Stimulated activated CD4-positive, alpha-beta T cell treated with anti-CD3 and anti-CD28 coated beads, Interleukin-4, amount 100 ng/mL, for 48 hours (primary cell): ENCODE measurements around the gene PDE4D.
"Not testable (repeated sequence)": the region's sequence is repeated elsewhere in the genome, so short reads cannot be mapped to it uniquely, and the experiment has no call there.

Experiments used
- DNase-seq, 2 donors: peaks; one replicate each; pipeline ENCODE4 v3.0.0-alpha.2; 2020; ENCODE audit warnings: low read depth in 2 of 2

Gene PDE4D

DNA sequence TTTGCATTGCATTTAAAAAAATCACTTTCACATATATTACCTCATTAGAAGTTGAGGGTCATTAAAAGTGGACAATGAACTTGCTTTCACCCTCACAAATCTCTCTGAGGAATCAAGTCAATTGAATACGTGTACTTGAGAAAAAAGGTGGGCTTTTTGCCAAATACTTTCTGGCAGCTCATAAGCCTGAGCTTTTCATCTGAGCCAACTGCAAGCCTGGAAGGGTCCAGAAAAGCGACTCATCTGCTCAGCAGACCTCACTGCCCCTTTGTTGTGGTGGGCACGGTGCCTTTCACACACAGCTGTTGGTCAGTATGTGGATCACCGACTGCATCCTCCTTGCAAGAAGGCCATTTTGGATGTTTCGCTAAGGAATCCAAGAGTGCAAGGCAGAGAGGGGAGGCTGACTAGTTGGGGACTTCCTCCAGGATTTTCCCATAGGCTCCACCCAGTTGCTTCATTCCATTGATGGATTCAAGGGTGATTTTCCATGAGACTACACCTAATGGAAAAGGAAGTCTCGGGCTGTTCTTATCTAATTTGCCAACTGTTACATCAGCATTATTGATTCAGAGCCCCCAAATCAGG lies 564.7 kb downstream of the PDE4D start:
- no peak for DNase-seq

DNA sequence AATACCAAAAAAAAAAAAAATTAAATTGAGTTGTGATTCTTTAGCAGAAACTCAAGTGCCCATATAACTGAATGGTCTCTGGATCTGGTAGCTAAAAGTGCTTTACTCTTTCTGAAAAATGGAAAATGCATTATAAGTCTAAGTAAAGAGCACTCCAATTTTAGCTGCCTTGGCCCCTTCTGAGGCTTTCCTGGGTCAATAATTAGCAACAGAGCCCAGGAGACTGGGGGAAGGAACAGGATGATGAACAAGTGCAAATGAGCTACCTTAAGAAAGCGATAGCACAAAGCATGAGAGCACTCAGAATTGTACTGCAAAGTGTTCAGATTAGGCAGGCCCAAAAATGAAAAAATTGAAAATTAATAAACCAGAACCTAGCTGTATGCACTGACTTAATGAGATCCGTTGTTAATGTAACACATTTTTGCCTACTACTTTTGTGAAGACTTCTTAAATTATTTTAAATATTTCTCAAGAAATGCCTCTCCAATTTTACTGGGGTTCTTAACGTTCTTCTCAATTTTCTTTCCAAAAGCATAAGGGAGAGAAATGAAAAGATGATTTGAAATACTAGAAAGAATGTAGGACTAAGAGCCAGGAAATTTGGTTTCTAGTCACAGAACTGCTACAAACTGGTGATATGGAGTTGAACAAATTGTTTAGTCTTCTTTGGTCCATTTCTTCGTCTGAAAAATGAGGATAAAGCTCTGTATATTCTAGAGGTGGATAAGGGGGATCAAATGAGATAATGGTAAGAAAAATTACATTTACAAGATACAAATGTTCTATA lies 566.1 kb downstream of the PDE4D start:
- no peak for DNase-seq

- DNase-seq: no peak
Observed at GRCh38 chr5:59326596-59326995, 566.9 kb downstream of the PDE4D start.

- DNase-seq: no peak
Observed at GRCh38 chr5:59325070-59325469, 568.5 kb downstream of the PDE4D start.

- no peak for DNase-seq
Observed at GRCh38 chr5:59322894-59323293, 570.6 kb downstream of the PDE4D start.

DNA sequence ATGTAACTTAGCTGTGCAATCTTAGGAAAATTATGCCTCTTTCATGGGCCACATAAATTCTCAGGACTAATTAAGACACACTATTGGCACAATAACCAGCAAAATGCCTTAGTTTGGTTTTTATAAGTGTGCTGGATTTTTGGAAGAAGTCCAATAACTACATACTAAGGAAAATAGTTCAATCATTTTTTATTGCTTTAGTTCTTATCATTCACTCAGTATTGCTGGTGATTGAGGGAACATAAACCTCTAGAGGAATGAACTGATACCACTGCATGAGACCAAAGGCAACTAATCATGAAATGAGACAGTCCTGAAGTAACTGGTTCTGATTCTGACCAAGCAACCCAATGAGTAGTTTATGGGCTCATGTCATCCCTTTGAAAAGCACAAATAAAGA lies 571.5 kb downstream of the PDE4D start:
- DNase-seq: no peak

GRCh38 chr5:59321642-59322041 lies 571.9 kb downstream of the PDE4D start:
- DNase-seq: no peak

- no peak for DNase-seq
Observed at GRCh38 chr5:59320420-59320819, 573.1 kb downstream of the PDE4D start.

- DNase-seq: no peak
Observed at GRCh38 chr5:59319250-59319649, 574.3 kb downstream of the PDE4D start.

- no peak for DNase-seq
Observed at GRCh38 chr5:59317774-59318205, 575.7 kb downstream of the PDE4D start.

- no peak for DNase-seq
Observed at GRCh38 chr5:59317023-59317773, 576.3 kb downstream of the PDE4D start.

DNA sequence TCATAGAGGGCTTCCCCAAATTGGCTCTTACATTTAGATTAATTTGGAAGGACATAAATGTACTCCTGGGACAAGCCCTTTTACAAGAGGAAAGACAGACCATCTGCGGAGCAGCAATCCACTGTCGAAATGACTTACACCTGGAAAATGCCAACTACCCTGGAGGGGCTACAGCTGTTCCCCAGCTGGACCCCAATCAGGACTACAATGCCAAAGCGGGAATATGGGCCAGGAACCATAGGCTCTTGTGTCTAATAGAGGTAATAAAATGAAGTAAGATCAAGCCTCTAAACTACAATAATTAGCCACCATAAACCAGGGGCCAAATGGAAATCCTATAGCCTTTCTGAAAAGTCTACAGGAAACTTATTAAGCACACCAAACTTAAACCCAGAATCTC lies 581.3 kb downstream of the PDE4D start:
- DNase-seq: no peak

- not testable (repeated sequence) for DNase-seq
Observed at GRCh38 chr5:59308685-59309084, 584.8 kb downstream of the PDE4D start.

GRCh38 chr5:59303289-59303716 lies 590.2 kb downstream of the PDE4D start:
- DNase-seq: not testable (repeated sequence)

DNA sequence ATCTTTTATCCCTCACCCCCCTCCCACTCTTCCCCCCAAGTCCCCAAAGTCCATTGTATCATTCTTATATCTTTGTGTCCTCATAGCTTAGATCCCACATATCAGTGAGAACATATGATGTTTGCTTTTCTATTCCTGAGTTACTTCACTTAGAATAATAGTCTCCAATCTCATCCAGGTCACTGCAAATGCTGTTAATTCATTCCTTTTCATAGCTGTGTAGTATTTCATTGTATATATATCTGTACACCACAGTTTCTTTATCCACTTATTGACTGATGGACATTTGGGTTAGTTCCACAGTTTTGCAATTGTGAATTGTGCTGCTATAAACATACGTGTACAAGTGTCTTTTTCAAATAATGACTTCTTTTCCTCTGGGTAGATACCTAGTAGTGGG lies 591.0 kb downstream of the PDE4D start:
- DNase-seq: not testable (repeated sequence)

GRCh38 chr5:59301727-59302126 lies 591.8 kb downstream of the PDE4D start:
- no peak for DNase-seq

DNA sequence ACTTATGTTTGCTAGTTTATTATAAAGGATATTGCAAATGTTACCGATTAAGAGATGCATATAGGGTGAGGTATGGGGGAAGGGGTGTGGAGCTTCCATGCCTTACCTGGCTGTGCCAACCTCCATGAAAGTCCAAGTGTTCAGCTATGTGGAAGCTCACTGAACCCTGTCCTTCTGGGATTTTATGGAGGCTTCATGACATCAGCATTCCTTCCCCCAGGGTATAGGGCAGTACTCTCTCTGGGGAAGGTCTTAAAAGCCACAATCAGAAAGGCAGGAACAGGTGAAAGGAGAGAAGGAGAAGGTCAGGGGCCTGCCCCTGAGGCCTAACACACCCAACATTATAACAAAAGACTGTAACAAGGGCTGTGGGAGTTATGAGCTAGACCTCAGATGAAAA lies 592.6 kb downstream of the PDE4D start:
- no peak for DNase-seq

- no peak for DNase-seq
Observed at GRCh38 chr5:59299006-59299405, 594.5 kb downstream of the PDE4D start.

DNA sequence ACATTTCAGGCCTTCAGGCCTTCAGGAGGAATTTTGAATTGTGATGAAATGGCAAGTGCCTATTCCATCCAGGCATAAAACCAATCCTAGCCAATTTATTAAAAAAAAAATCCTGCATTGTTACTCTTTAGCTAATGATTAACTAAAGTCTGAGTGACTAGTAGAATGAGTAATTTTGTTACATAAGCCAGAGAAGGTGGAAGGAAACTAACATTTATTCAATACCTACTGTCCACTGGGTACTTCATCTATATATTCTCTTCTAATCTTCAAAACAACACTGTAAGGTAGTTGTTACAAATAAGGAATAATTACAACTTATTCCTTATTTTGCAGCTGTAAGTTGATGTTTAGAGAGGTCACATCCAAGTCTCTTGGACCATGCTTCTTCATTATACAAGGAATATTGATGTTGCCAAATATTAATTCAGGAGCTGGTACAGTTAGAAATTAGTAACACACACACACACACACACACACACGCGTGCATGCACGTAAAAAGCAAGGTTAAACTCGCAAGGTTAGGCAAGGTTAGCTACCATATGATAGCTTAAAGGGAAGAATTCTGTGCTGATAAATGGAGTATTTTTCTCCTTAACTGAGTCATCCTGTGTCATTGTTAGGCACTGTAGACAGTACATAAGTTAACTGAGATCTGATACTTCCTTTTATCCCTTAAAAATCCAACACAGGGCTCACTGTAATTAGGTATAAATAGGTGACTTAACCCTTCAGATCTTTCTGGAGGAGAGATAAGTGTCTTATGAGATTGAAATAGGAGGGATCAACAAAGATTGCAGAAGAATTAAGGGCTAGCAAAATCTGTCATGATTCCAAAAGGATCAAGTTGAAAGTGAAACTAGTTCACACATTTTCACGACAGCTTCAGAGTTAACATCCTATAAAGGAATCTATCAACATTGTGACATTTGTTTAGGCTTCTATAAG lies 596.9 kb downstream of the PDE4D start:
- DNase-seq: no peak

DNA sequence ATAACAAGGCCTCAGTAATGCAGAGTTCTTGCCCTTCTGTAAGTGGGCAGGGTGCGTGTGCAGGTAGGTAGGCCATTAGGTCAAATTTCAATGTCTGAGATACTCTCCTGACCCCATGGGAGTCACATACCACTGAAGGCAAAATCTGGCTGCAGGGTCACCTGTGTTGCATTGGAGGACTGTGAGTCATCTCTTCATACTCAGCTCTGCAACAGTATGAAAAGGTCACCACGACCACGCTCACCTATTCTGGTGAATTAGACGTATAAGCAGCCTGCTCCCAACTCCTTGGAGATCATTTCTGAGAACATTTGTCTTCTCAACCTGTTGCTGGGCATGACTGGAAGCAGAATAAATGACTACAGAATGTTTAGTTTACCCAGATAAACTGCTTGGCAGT lies 599.8 kb downstream of the PDE4D start:
- peak; percentile 2 to 3 for DNase-seq

DNA sequence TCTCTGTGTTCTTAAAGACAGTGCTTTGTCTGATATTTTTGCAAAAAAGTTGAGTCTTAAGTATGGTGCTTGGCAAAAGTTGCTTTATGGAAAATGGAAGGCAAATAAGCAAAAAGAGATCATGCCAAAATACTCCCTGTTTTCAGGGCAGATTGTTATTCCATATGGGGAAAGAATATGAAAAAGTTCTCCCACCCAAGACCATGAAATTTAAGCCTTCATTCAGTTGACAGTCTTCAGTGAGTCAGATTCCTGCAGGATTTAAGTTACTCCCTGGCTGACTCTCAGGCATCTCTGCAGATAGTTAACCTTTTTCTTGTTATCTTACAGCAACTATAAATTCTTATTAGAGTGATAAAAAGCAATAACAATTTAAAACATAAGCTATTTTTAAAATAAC lies 601.6 kb downstream of the PDE4D start:
- no peak for DNase-seq

GRCh38 chr5:59287884-59288283 lies 605.6 kb downstream of the PDE4D start:
- no peak for DNase-seq
